Measurements from ENCODE around the gene ANO7. TPM values are rescaled to one million over a fixed set of nuclear protein-coding genes. Genes with fewer than 3 reads are reported as not detected.
A peak's percentile ranks its signal among the peaks of the same experiment; 100 is the strongest.

Gene ANO7
- total and polyA plus RNA-seq, 2 of the 13 experiments (the other 11 are each of a cell fraction or from before 2014, with no cell fraction given): 4.1 to 4.9 TPM

DNA sequence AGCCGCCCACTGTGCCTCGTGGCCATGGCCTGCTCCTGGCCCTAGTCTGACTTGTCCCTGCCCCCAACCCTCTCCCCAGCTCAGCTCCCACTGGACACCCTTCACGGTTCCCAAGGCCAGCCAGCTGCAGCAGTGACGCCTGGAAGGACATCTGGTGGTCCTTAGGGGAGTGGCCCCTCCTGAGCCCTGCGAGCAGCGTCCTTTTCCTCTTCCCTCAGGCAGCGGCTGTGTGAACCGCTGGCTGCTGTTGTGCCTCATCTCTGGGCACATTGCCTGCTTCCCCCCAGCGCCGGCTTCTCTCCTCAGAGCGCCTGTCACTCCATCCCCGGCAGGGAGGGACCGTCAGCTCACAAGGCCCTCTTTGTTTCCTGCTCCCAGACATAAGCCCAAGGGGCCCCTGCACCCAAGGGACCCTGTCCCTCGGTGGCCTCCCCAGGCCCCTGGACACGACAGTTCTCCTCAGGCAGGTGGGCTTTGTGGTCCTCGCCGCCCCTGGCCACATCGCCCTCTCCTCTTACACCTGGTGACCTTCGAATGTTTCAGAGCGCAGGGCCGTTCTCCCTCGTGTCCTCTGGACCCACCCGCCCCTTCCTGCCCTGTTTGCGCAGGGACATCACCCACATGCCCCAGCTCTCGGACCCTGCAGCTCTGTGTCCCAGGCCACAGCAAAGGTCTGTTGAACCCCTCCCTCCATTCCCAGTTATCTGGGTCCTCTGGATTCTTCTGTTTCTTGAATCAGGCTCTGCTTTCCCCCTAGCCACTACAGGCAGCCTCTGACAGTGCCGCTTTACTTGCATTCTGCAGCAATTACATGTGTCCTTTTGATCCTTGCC is 35.8 kb downstream of the ANO7 start (continued):
- TF ChIP-seq TOPORS (CRISPR knock-in tag; IDR thresholded peaks at IDR 0.05) (0 out of 2 replicates have a peak, but pooled peaks have one; percentile 38), NR2F1 (CRISPR knock-in tag; IDR thresholded peaks at IDR 0.05) (peak in 1 of 2 experiments; percentile 26; a peak in 2 of 4 replicates), FOXJ3 (CRISPR knock-in tag; IDR thresholded peaks at IDR 0.05; ENCODE audit: borderline replicate concordance) (peak; percentile 60; the same call in 1 of the 2 replicates), STAG1 (CRISPR knock-in tag; IDR thresholded peaks at IDR 0.05) (no peak; the same call in 1 of the 2 replicates), MBNL3 (CRISPR knock-in tag; conservative IDR thresholded peaks at IDR 0.05) (no peak), ZNF747 (CRISPR knock-in tag; IDR thresholded peaks at IDR 0.05; ENCODE audit: borderline replicate concordance) (peak; percentile 80; the same call in 1 of the 2 replicates), SSRP1 (CRISPR knock-in tag; IDR thresholded peaks at IDR 0.05) (no peak), SRSF4 (IDR thresholded peaks at IDR 0.05; ENCODE audit: low read depth, low read length, poor library complexity, severe bottlenecking) (no peak), CAMTA2 (CRISPR knock-in tag; IDR thresholded peaks at IDR 0.05; ENCODE audit: borderline replicate concordance) (no peak), ZC3H13 (CRISPR knock-in tag; IDR thresholded peaks at IDR 0.05) (peak; percentile 74), MYC (CRISPR knock-in tag; IDR thresholded peaks at IDR 0.05; ENCODE audit: borderline replicate concordance) (peak; percentile 80), CREM (IDR thresholded peaks at IDR 0.05) (peak; percentile 23; the same call in 1 of the 2 replicates), CREM (CRISPR knock-in tag; IDR thresholded peaks at IDR 0.05) (no peak), ZNF530 (CRISPR knock-in tag; IDR thresholded peaks at IDR 0.05; ENCODE audit: low read depth) (no peak)
- TF ChIP-seq, protein P1, sequence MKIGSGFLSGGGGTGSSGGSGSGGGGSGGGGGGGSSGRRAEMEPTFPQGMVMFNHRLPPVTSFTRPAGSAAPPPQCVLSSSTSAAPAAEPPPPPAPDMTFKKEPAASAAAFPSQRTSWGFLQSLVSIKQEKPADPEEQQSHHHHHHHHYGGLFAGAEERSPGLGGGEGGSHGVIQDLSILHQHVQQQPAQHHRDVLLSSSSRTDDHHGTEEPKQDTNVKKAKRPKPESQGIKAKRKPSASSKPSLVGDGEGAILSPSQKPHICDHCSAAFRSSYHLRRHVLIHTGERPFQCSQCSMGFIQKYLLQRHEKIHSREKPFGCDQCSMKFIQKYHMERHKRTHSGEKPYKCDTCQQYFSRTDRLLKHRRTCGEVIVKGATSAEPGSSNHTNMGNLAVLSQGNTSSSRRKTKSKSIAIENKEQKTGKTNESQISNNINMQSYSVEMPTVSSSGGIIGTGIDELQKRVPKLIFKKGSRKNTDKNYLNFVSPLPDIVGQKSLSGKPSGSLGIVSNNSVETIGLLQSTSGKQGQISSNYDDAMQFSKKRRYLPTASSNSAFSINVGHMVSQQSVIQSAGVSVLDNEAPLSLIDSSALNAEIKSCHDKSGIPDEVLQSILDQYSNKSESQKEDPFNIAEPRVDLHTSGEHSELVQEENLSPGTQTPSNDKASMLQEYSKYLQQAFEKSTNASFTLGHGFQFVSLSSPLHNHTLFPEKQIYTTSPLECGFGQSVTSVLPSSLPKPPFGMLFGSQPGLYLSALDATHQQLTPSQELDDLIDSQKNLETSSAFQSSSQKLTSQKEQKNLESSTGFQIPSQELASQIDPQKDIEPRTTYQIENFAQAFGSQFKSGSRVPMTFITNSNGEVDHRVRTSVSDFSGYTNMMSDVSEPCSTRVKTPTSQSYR (CRISPR knock-in tag; IDR thresholded peaks at IDR 0.05; ENCODE audit: borderline replicate concordance): peak; percentile 38; the same call in 1 of the 2 replicates
- TF ChIP-seq, protein P2, sequence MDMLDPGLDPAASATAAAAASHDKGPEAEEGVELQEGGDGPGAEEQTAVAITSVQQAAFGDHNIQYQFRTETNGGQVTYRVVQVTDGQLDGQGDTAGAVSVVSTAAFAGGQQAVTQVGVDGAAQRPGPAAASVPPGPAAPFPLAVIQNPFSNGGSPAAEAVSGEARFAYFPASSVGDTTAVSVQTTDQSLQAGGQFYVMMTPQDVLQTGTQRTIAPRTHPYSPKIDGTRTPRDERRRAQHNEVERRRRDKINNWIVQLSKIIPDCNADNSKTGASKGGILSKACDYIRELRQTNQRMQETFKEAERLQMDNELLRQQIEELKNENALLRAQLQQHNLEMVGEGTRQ (IDR thresholded peaks at IDR 0.05; ENCODE audit: low read depth, low read length): no peak
- TF ChIP-seq, protein P2 (CRISPR knock-in tag; IDR thresholded peaks at IDR 0.05; ENCODE audit: borderline replicate concordance): peak; percentile 26; the same call in 1 of the 2 replicates
- TF ChIP-seq, protein P3, sequence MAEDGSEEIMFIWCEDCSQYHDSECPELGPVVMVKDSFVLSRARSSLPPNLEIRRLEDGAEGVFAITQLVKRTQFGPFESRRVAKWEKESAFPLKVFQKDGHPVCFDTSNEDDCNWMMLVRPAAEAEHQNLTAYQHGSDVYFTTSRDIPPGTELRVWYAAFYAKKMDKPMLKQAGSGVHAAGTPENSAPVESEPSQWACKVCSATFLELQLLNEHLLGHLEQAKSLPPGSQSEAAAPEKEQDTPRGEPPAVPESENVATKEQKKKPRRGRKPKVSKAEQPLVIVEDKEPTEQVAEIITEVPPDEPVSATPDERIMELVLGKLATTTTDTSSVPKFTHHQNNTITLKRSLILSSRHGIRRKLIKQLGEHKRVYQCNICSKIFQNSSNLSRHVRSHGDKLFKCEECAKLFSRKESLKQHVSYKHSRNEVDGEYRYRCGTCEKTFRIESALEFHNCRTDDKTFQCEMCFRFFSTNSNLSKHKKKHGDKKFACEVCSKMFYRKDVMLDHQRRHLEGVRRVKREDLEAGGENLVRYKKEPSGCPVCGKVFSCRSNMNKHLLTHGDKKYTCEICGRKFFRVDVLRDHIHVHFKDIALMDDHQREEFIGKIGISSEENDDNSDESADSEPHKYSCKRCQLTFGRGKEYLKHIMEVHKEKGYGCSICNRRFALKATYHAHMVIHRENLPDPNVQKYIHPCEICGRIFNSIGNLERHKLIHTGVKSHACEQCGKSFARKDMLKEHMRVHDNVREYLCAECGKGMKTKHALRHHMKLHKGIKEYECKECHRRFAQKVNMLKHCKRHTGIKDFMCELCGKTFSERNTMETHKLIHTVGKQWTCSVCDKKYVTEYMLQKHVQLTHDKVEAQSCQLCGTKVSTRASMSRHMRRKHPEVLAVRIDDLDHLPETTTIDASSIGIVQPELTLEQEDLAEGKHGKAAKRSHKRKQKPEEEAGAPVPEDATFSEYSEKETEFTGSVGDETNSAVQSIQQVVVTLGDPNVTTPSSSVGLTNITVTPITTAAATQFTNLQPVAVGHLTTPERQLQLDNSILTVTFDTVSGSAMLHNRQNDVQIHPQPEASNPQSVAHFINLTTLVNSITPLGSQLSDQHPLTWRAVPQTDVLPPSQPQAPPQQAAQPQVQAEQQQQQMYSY (CRISPR knock-in tag; IDR thresholded peaks at IDR 0.05): no peak
- TF ChIP-seq, protein P4, sequence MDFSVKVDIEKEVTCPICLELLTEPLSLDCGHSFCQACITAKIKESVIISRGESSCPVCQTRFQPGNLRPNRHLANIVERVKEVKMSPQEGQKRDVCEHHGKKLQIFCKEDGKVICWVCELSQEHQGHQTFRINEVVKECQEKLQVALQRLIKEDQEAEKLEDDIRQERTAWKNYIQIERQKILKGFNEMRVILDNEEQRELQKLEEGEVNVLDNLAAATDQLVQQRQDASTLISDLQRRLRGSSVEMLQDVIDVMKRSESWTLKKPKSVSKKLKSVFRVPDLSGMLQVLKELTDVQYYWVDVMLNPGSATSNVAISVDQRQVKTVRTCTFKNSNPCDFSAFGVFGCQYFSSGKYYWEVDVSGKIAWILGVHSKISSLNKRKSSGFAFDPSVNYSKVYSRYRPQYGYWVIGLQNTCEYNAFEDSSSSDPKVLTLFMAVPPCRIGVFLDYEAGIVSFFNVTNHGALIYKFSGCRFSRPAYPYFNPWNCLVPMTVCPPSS (IDR thresholded peaks at IDR 0.05): no peak
